OCI-LY1 (cell line): ENCODE measurements around the gene DAP.

Experiments
- H2AFZ ChIP-seq: fragments of 200-600 bp; sonication (generic), shearing (Covaris generic); 2 replicates; pipeline ENCODE4 v1.6.0; 2014; ENCODE audit warnings: antibody characterized with exemption, mild to moderate bottlenecking, low read length
- H3F3A ChIP-seq: fragments of 200-600 bp; sonication (generic), shearing (Covaris generic); 2 replicates; pipeline ENCODE4 v1.6.0; 2014; ENCODE audit warnings: mild to moderate bottlenecking, antibody characterized with exemption, low read length, moderate library complexity; ENCODE audit not compliant: insufficient read depth
- H3K27ac ChIP-seq: fragments of 200-600 bp; sonication (generic); 2 replicates; pipeline ENCODE4 v1.5.1; 2014; ENCODE audit warnings: low read length, mixed run types, mild to moderate bottlenecking, low read depth; ENCODE audit not compliant: poor library complexity, severe bottlenecking
- H3K27me3 ChIP-seq: fragments of 200-600 bp; sonication (generic); 2 replicates; pipeline ENCODE4 v1.6.0; 2014; ENCODE audit warnings: antibody characterized with exemption, mild to moderate bottlenecking, low read length, moderate library complexity; ENCODE audit not compliant: insufficient read depth
- H3K36me3 ChIP-seq: fragments of 200-600 bp; sonication (generic); 2 replicates; pipeline ENCODE4 v1.6.1; 2014; ENCODE audit warnings: mild to moderate bottlenecking, antibody characterized with exemption, low read length, moderate library complexity, mixed read lengths; ENCODE audit not compliant: insufficient read depth
- H3K4me1 ChIP-seq: fragments of 200-600 bp; sonication (generic); 2 replicates; pipeline ENCODE4 v1.5.1; 2014; ENCODE audit warnings: mild to moderate bottlenecking, low read length, moderate library complexity; ENCODE audit not compliant: insufficient read depth, severe bottlenecking
- H3K4me2 ChIP-seq: fragments of 200-600 bp; sonication (generic), shearing (Covaris generic); 2 replicates; pipeline ENCODE4 v1.6.1; 2014; ENCODE audit warnings: low read length
- H3K4me3 ChIP-seq: fragments of 200-600 bp; sonication (generic); 2 replicates; pipeline ENCODE4 v1.5.1; 2014; ENCODE audit warnings: low read length, low read depth, mild to moderate bottlenecking, mixed read lengths; ENCODE audit not compliant: poor library complexity, severe bottlenecking
- H3K79me2 ChIP-seq: fragments of 200-600 bp; shearing (Covaris generic); 2 replicates; pipeline ENCODE4 v1.6.1; 2016; ENCODE audit warnings: mixed run types, low read length, mixed read lengths; ENCODE audit not compliant: insufficient read depth
- H3K9ac ChIP-seq: fragments of 200-600 bp; sonication (generic), shearing (Covaris generic); 2 replicates; pipeline ENCODE4 v1.6.1; 2014; ENCODE audit warnings: mild to moderate bottlenecking, low read length, mixed read lengths
- H3K9me2 ChIP-seq: fragments of 200-600 bp; sonication (generic), shearing (Covaris generic); 2 replicates; pipeline ENCODE4 v1.6.1; 2014; ENCODE audit warnings: low read depth, mild to moderate bottlenecking, low read length, mixed read lengths
- H3K9me3 ChIP-seq: fragments of 200-600 bp; shearing (Covaris generic); 2 replicates; pipeline ENCODE4 v1.6.1; 2014; ENCODE audit warnings: low read length, mixed read lengths
- H4K20me1 ChIP-seq: fragments of 200-600 bp; sonication (generic), shearing (Covaris generic); 2 replicates; pipeline ENCODE4 v1.6.0; 2016; ENCODE audit warnings: mild to moderate bottlenecking, low read length; ENCODE audit not compliant: insufficient read depth
- EZH2 ChIP-seq: fragments of 200-600 bp; sonication (generic), shearing (Covaris generic); IDR thresholded peaks from 2 replicates; pipeline ENCODE4 v1.8.0; 2017; ENCODE audit warnings: borderline replicate concordance, mixed run types, mild to moderate bottlenecking, antibody characterized with exemption, low read length, moderate library complexity, mixed read lengths
- TF ChIP-seq, protein P1 (sequence below): fragments of 200-600 bp; sonication (generic), shearing (Covaris generic); IDR thresholded peaks from 2 replicates; pipeline ENCODE4 v1.5.1; 2017; ENCODE audit warnings: mild to moderate bottlenecking, antibody characterized with exemption, low read length, moderate library complexity, mixed read lengths

Gene DAP

DNA sequence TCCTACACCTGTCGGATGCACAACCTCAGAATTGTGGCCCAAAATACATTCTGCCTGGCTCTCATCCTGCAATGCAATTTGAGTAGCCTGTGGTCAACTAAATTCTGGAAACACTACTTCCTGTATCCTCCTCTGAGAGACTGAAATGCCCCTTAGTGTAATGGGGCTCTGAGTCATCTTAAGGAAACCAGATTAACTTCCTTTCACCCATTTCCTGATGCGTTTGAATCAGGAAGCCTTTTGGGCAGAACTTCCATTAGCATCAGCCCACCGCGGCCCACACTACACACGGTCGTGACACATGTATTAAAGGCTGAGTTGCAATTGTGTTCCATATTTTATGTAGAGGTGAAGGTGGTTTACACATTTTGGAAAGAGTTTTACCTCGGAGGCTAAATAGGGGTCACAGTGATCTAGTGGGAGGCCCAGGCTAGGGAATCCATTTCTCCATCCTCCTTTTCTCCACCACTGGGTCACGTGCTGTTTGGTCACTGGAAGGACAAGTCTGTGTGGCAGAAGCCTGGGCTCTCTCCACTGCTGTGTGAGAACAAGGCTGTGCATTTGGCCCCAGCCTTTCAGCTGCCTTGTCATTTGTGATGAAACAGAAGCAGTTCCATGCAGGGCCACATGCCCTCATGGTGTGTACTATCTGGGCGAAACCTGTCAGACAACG, 55.9 kb downstream of the DAP start:
- Histone ChIP-seq H3K4me3 (no peak overlapping the region), H3K4me1 (peaks cover 69% of the 10 kb centered on the region), H3K4me2 (no peak overlapping the region; the same call in 1 of the 2 replicates)

DNA sequence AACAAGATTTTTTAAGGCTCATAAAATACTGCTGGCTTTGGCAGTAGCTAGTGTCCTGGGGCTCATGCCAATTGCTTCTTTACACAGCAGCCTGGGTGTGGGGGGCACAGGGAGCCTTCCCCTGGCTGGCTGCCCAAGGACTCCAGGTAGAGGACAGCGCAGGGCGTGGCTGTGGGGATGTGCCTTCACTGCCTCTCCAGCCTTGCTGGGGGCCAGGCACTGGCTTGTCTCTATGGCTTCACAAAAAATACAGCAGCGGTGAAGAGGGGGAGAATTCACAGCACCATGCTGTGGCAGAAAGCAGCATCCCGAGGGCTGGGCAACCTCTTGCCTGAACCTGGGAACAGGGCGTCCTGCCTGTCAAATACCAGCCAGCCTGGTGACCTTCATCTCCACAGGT, 57.4 kb downstream of the DAP start:
- peaks cover 83% of the 10 kb centered on the region for H3K4me1 ChIP-seq
- no peaks in the 10 kb centered on the region for H3K9me2 ChIP-seq
- H3K9ac ChIP-seq = no peak overlapping the region
- no peaks in the 10 kb centered on the region; the same call in 1 of the 2 replicates for H4K20me1 ChIP-seq
- no peaks in the 10 kb centered on the region for H3K27me3 ChIP-seq
- H3K27ac ChIP-seq = peak overlapping the region; percentile 68
- no peaks in the 10 kb centered on the region for H3K79me2 ChIP-seq
- H3K9me3 ChIP-seq = no peaks in the 10 kb centered on the region
- peak overlapping the region; percentile 28 for H3K4me2 ChIP-seq
- TF ChIP-seq, protein P1, sequence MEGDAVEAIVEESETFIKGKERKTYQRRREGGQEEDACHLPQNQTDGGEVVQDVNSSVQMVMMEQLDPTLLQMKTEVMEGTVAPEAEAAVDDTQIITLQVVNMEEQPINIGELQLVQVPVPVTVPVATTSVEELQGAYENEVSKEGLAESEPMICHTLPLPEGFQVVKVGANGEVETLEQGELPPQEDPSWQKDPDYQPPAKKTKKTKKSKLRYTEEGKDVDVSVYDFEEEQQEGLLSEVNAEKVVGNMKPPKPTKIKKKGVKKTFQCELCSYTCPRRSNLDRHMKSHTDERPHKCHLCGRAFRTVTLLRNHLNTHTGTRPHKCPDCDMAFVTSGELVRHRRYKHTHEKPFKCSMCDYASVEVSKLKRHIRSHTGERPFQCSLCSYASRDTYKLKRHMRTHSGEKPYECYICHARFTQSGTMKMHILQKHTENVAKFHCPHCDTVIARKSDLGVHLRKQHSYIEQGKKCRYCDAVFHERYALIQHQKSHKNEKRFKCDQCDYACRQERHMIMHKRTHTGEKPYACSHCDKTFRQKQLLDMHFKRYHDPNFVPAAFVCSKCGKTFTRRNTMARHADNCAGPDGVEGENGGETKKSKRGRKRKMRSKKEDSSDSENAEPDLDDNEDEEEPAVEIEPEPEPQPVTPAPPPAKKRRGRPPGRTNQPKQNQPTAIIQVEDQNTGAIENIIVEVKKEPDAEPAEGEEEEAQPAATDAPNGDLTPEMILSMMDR = no peak
- no peak for TF ChIP-seq EZH2
- H3F3A ChIP-seq = no peaks in the 10 kb centered on the region
- no peak overlapping the region for H2AFZ ChIP-seq
- H3K4me3 ChIP-seq = no peak overlapping the region
- H3K36me3 ChIP-seq = peaks cover 11% of the 10 kb centered on the region

More for the DNA sequence above, 55.9 kb downstream of the DAP start:
- H3K9ac ChIP-seq = no peak overlapping the region; the same call in 1 of the 2 replicates
- no peaks in the 10 kb centered on the region; the same call in 1 of the 2 replicates for H4K20me1 ChIP-seq
- H3K27ac ChIP-seq = peak overlapping the region; percentile 39
- no peaks in the 10 kb centered on the region for H3K79me2 ChIP-seq
- no peak overlapping the region for H2AFZ ChIP-seq
- H3K9me3 ChIP-seq = no peaks in the 10 kb centered on the region
- no peaks in the 10 kb centered on the region for H3F3A ChIP-seq
- H3K27me3 ChIP-seq = no peaks in the 10 kb centered on the region
- no peaks in the 10 kb centered on the region for H3K9me2 ChIP-seq
- H3K36me3 ChIP-seq = peaks cover 11% of the 10 kb centered on the region
- TF ChIP-seq, protein P1 = no peak
- no peak for TF ChIP-seq EZH2

DNA sequence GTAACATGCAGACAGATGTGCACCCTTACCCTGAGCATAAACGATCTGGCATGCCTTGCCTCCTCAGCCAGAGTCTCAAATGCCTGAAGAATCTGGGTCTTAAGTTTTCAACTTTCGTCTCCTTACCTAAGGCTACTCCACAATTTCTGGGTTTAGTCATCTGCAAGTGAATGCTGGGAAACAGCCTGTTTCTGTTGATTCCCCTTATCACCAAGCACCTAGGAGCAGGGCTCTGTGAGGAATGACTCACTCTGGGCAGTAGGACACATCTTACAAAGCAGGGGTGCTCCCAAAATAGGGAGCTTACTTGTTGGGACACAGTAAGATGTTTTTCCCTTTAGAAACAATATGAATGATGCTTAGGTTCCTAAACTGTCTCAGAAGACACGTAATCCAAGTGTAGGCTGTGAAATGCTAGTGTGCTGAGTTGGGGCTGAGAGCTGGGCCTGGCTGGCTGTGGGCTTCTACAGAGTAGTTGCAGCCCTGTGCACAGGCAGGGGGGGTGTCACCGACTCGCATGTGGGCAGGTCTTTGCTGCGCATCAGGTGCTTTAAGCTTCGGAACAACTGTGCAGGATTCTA, 58.0 kb downstream of the DAP start:
- H3K27ac ChIP-seq = peak overlapping the region; percentile 68
- no peak overlapping the region for H3K4me3 ChIP-seq
- H3K4me1 ChIP-seq = peaks cover 85% of the 10 kb centered on the region
- H3F3A ChIP-seq = no peaks in the 10 kb centered on the region
- H3K4me2 ChIP-seq = peak overlapping the region; percentile 28
- no peaks in the 10 kb centered on the region; the same call in 1 of the 2 replicates for H4K20me1 ChIP-seq
- peaks cover 11% of the 10 kb centered on the region for H3K36me3 ChIP-seq
- H3K9ac ChIP-seq = peak overlapping the region; percentile 34; the same call in 1 of the 2 replicates
- H3K79me2 ChIP-seq = no peaks in the 10 kb centered on the region
- no peak for TF ChIP-seq EZH2
- TF ChIP-seq, protein P1 = no peak
- H2AFZ ChIP-seq = no peak overlapping the region
- H3K27me3 ChIP-seq = no peaks in the 10 kb centered on the region
- H3K9me3 ChIP-seq = no peaks in the 10 kb centered on the region
- H3K9me2 ChIP-seq = no peaks in the 10 kb centered on the region
